Hepatocyte (in vitro differentiated cells): ENCODE measurements around the gene DHRS9.

Experiments
- EZH2 ChIP-seq: fragments of 200-600 bp; sonication (generic); IDR thresholded peaks from 2 replicates; pipeline ENCODE4 v1.6.1; 2016; ENCODE audit warnings: antibody characterized with exemption, mild to moderate bottlenecking, borderline replicate concordance
- EZH2phosphoT487 ChIP-seq: fragments of 200-600 bp; sonication (generic); IDR thresholded peaks from one replicate; pipeline ENCODE4 v1.6.1; 2018; ENCODE audit warnings: antibody characterized with exemption, mild to moderate bottlenecking, low read depth, moderate library complexity; ENCODE audit not compliant: unreplicated experiment, severe bottlenecking
- TF ChIP-seq, protein P1 (sequence below): fragments of 200-600 bp; sonication (generic); IDR thresholded peaks from 2 replicates; pipeline ENCODE4 v1.5.1; 2016; ENCODE audit warnings: antibody characterized with exemption, mild to moderate bottlenecking; ENCODE audit not compliant: poor library complexity

DNA sequence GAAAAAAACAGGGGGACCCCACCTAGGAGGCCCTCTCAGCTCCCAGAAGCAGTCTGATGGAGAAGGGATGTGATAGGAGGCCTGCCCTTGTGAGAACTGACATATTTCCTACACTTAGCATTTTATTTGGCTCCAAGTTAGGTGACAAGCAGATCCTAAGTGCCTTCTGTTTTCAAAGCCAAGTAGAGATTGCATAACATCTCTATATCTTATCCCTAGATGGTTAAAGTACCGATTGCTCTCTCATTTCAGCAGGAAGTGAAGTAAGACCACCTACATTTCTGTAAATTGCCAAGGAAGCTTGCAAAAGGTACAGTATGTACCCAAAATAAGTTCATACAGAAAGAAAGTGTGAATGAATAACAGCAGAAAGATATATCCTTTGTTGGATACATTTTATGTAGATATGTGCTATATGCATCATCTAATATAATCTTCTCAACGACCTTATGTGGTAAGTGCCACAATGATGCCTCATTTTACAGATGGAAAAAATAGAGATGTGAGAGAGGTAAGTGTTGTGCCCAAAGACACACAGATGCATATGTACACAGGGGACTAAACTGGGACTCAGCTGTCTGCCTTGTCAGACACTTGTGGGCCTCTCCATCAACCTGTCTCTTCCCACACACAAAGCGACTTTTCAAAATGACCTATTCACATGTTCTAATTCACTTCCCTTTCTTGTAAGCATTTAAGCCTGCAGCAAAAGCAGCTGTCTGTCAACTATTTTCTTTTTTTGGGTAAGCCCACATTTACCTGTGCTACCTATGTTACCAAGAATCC is 38.9 kb downstream of the DHRS9 start:
- TF ChIP-seq EZH2: no peak
- TF ChIP-seq, protein P1, sequence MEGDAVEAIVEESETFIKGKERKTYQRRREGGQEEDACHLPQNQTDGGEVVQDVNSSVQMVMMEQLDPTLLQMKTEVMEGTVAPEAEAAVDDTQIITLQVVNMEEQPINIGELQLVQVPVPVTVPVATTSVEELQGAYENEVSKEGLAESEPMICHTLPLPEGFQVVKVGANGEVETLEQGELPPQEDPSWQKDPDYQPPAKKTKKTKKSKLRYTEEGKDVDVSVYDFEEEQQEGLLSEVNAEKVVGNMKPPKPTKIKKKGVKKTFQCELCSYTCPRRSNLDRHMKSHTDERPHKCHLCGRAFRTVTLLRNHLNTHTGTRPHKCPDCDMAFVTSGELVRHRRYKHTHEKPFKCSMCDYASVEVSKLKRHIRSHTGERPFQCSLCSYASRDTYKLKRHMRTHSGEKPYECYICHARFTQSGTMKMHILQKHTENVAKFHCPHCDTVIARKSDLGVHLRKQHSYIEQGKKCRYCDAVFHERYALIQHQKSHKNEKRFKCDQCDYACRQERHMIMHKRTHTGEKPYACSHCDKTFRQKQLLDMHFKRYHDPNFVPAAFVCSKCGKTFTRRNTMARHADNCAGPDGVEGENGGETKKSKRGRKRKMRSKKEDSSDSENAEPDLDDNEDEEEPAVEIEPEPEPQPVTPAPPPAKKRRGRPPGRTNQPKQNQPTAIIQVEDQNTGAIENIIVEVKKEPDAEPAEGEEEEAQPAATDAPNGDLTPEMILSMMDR: no peak
- no peak for TF ChIP-seq EZH2phosphoT487
